Measurements from ENCODE around the gene FAM161A. TPM values are rescaled to one million over a fixed set of nuclear protein-coding genes. Genes with fewer than 3 reads are reported as not detected.
"Not testable (repeated sequence)": the region's sequence is repeated elsewhere in the genome, so short reads cannot be mapped to it uniquely, and the experiment has no call there.

FAM161A gene
- total RNA-seq, 4 donors from 2014 or later, result 0.51 to 1.9 (median 1.3) TPM

DNA sequence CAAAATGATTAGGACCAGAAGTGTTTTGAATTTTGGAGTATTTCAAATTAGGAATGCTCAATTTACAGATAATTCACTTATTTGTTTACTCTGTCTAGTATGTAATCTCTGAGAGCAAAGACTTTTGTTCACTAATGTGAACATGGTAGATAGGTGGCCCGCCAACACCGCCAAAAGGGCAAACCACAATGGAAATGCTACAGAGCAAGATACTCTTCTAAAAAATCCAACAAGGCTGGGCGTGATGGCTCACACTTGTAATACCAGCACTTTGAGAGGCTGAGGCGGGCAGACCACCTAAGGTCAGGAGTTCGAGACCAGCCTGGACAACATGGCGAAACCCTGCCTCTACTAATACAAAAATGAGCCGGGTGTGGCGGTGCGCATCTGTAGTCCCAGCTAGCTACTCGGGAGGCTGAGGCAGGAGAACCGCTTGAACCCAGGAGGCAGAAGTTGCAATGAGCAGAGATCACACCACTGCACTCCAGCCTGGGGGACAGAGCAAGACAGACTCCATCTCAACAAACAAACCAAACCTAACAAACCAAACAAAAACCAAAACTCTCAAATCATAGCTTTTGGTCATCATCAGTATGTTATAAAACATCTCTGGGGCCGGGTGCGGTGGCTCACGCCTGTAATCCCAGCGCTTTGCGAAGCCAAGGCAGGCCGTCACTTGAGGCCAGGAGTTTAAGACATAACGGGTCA is 32.2 kb upstream of the FAM161A start:
- intact Hi-C loops (cut with DNase I; ENCODE audit: low total_unique reads), result no loop called here
- no peak overlapping the region for H3K4me3 ChIP-seq (ENCODE audit: low read depth, poor library complexity, severe bottlenecking)
- TF ChIP-seq POLR2A (IDR thresholded peaks at IDR 0.05), result no peak
- TF ChIP-seq CTCF (IDR thresholded peaks at IDR 0.05), result no peak
- 89 to 92% methylated on average over 18 of the region's 18 CpGs for WGBS, 2 donors
- DNase-seq (ENCODE audit: low spot score in 2 of 2), result no peak

DNA sequence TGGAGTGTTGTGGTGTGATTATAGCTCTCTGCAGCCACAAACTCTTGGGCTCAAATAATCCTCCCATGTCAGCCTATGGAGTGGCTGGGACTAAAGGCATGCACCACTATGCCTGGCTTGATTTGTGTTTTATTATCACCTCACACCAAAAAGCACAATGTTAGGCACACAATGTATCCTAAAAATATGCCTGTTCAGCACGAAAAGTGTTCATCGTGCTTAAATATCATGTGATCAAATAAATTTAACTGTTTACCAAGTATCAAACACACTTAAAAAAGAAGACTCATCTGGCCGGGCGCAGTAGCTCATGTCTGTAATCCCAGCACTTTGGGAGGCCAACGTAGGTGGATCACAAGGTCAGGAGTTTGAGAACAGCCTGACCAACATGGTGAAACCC is 29.0 kb upstream of the FAM161A start:
- intact Hi-C loops (cut with DNase I; ENCODE audit: low total_unique reads), result no loop called here
- 92 to 93% methylated on average over 5 of the region's 5 CpGs for WGBS, 2 donors
- no peak for DNase-seq (ENCODE audit: low spot score in 2 of 2)
- H3K4me3 ChIP-seq (ENCODE audit: low read depth, poor library complexity, severe bottlenecking), result no peak overlapping the region
- TF ChIP-seq POLR2A (IDR thresholded peaks at IDR 0.05) (no peak), CTCF (IDR thresholded peaks at IDR 0.05) (no peak)

DNA sequence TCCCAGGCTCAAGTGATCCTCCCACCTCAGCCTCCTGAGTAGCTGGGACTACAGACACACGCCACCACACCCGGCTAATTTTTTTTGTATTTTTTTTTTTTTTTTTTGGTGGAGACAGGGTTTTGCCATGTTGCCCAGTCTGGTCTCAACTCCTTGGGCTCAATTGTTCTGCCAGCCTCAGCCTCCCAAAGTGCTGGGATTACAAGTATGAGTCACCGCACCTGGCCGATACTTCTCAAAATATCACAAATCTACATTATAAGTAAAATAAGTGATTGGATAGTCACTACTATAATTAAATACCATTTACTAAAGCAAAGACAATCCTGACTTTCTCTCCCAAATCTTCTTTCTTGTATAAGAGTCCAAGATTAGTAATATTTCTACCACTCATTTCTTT is 25.5 kb upstream of the FAM161A start:
- WGBS, 2 donors, result 89 to 94% methylated on average over 4 of the region's 4 CpGs
- H3K4me3 ChIP-seq (ENCODE audit: low read depth, poor library complexity, severe bottlenecking); intact Hi-C loops (cut with DNase I; ENCODE audit: low total_unique reads); DNase-seq (ENCODE audit: low spot score in 2 of 2): not testable (repeated sequence)

DNA sequence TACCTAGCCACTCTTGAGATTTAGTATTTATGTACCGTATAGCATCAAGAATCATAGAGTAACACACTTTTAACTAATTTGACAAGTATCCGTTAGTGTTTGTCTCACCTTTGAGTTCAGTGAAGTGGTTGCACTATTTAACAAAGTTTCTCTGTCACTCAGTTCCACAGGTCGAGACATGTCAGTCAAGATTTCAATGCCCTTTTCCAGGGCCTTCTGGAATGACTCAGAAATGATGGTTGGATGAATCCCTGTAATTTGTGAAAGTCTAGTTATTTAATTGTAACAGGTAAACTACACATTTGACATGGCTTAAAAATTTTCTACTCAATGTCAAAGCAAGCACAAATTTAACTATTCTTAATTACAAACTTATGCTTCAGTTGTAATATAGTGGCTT is 24.9 kb upstream of the FAM161A start:
- no peak for DNase-seq (ENCODE audit: low spot score in 2 of 2)
- no peak for TF ChIP-seq POLR2A (IDR thresholded peaks at IDR 0.05)
- TF ChIP-seq CTCF (IDR thresholded peaks at IDR 0.05), result no peak
- H3K4me3 ChIP-seq (ENCODE audit: low read depth, poor library complexity, severe bottlenecking), result no peak overlapping the region
- intact Hi-C loops (cut with DNase I; ENCODE audit: low total_unique reads), result no loop called here
- WGBS, 2 donors, result 85 to 87% methylated on average over 3 of the region's 3 CpGs

DNA sequence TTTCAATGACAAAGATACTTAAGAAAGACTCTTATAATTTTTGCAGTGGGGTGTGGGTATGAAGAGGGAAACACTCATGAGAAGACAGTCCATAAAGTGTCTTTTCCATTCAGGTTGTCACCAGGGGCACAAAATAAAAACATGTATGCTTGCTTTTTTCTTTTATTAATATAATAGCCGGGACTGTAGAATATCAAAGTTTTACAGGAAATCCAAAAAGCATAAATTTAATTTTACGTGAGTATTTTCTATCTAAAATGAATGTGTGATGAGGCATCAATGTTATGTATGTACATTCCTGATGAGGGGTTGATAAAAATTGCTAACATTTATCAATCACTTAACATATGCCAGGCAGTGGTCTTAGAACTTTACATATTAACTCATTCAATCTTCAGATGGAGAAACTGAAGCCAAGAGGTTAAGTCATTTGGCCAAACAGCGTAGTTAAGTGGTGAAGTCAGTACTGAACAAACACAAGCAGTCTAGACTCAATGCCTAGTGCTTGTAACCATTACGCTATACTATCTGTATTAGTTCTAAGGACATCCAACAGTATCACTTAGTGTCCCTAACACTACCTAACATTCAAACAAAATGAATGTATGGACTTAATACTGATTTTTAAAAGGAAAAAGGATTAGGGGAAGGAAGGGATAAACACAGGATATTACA is 23.8 kb upstream of the FAM161A start:
- no peak overlapping the region for H3K4me3 ChIP-seq (ENCODE audit: low read depth, poor library complexity, severe bottlenecking)
- DNase-seq (ENCODE audit: low spot score in 2 of 2), result no peak
- TF ChIP-seq CTCF (IDR thresholded peaks at IDR 0.05) (no peak), POLR2A (IDR thresholded peaks at IDR 0.05) (no peak)
- intact Hi-C loops (cut with DNase I; ENCODE audit: low total_unique reads), result no loop called here
- 91 to 92% methylated on average over 4 of the region's 4 CpGs for WGBS, 2 donors

GRCh38 chr2:61876400-61876799 is 22.5 kb upstream of the FAM161A start:
- no peak for DNase-seq (ENCODE audit: low spot score in 2 of 2)
- WGBS, 2 donors, result 83 to 93% methylated on average over 1 of the region's 1 CpG
- H3K4me3 ChIP-seq (ENCODE audit: low read depth, poor library complexity, severe bottlenecking), result no peak overlapping the region
- intact Hi-C loops (cut with DNase I; ENCODE audit: low total_unique reads), result no loop called here
- TF ChIP-seq POLR2A (IDR thresholded peaks at IDR 0.05) (no peak), CTCF (IDR thresholded peaks at IDR 0.05) (no peak)

DNA sequence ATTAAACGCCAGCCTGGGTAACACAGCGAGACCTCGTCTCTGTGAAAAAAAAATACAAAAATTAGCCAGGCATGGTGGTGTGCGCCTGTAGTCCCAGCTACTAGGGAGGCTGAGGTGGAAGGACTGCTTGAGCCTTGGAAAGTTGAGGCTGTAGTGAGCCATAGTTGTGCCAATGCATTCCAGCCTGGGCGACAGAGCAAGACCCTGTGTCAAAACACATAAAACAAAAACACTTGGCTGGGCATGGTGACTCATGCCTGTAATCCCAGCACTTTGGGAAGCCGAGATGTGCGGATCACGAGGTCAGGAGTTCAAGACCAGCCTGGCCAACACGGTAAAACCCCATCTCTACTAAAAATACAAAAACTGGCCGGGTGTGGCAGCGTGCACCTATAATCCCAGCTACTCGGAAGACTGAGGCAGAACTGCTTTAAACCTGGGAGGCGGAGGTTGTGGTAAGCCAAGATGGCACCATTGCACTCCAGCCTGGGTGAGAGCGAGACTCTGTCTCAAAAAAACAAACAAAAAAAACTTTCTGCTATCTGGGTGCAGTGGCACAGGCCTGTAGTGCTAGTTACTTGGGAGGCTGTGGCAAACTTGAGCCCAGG is 12.7 kb upstream of the FAM161A start:
- H3K4me3 ChIP-seq (ENCODE audit: low read depth, poor library complexity, severe bottlenecking); DNase-seq (ENCODE audit: low spot score in 2 of 2); intact Hi-C loops (cut with DNase I; ENCODE audit: low total_unique reads): not testable (repeated sequence)
- 96 to 97% methylated on average over 14 of the region's 14 CpGs for WGBS, 2 donors

All from lower leg skin (tissue), 4 donors.